GM23338 (cell line): Measurements from ENCODE around the gene TBPL2.

Experiments used
- CREB1 ChIP-seq: fragments of 250-450 bp; sonication (Bioruptor Pico); IDR thresholded peaks from 2 replicates; pipeline ENCODE4 v1.5.0; 2020; ENCODE audit warnings: low read depth, mild to moderate bottlenecking, moderate library complexity
- CTCF ChIP-seq, 2 experiments: fragments of 200-600 bp in 1 of 2; sonication (generic) in 1 of 2; conservative IDR thresholded peaks; 2 replicates each; pipeline versions ENCODE4 v1.5.1 to v1.6.1; 2016 to 2017; ENCODE audit warnings: antibody characterized with exemption in 2 of 2, low read depth in 2 of 2, mild to moderate bottlenecking in 2 of 2, moderate library complexity in 1 of 2
- EZH2 ChIP-seq: fragments of 200-600 bp; sonication (generic); IDR thresholded peaks from one replicate; pipeline ENCODE4 v1.8.0; 2017; ENCODE audit warnings: antibody characterized with exemption, mild to moderate bottlenecking, low read depth; ENCODE audit not compliant: unreplicated experiment
- POLR2AphosphoS5 ChIP-seq: IDR thresholded peaks from 2 replicates; pipeline ENCODE4 v1.6.1; 2016; ENCODE audit warnings: antibody characterized with exemption, low read depth
- STAT1 ChIP-seq: IDR thresholded peaks from one replicate; pipeline ENCODE4 v1.6.1; 2016; ENCODE audit warnings: antibody characterized with exemption; ENCODE audit not compliant: unreplicated experiment
- TF ChIP-seq, protein P1 (sequence below): IDR thresholded peaks from one replicate; pipeline ENCODE4 v1.6.1; 2018; ENCODE audit warnings: antibody characterized with exemption; ENCODE audit not compliant: unreplicated experiment

DNA sequence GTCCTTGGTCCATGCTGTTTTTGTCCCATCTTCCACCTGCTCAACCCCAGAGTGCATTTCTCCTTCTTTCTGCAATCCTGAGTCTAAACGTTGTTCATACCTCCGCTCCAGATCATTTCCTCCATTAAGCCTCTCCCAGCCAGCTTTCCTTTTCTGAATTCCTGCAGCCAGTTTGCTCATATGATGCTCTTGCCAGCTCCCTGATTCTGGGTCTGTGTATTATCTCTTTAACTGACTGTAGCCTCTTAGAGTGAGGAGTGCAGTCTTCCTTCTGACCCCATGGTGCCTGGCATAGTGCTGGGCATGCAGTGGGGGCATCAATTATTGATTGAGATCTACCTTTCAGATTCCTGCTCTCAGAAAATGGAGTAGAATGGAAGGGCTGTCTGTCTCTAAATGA, 11.5 kb upstream of the TBPL2 start:
- TF ChIP-seq CTCF (conservative IDR thresholded peaks at IDR 0.05; ENCODE audit: low read depth in 2 of 2) (no peak), EZH2 (no peak), CREB1 (CRISPR knock-in tag) (no peak), POLR2AphosphoS5 (no peak), STAT1 (no peak)
- TF ChIP-seq, protein P1, sequence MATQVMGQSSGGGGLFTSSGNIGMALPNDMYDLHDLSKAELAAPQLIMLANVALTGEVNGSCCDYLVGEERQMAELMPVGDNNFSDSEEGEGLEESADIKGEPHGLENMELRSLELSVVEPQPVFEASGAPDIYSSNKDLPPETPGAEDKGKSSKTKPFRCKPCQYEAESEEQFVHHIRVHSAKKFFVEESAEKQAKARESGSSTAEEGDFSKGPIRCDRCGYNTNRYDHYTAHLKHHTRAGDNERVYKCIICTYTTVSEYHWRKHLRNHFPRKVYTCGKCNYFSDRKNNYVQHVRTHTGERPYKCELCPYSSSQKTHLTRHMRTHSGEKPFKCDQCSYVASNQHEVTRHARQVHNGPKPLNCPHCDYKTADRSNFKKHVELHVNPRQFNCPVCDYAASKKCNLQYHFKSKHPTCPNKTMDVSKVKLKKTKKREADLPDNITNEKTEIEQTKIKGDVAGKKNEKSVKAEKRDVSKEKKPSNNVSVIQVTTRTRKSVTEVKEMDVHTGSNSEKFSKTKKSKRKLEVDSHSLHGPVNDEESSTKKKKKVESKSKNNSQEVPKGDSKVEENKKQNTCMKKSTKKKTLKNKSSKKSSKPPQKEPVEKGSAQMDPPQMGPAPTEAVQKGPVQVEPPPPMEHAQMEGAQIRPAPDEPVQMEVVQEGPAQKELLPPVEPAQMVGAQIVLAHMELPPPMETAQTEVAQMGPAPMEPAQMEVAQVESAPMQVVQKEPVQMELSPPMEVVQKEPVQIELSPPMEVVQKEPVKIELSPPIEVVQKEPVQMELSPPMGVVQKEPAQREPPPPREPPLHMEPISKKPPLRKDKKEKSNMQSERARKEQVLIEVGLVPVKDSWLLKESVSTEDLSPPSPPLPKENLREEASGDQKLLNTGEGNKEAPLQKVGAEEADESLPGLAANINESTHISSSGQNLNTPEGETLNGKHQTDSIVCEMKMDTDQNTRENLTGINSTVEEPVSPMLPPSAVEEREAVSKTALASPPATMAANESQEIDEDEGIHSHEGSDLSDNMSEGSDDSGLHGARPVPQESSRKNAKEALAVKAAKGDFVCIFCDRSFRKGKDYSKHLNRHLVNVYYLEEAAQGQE, result no peak
